WTC11 (cell line): ENCODE measurements around the gene SLC47A1. TPM values are rescaled to one million over a fixed set of nuclear protein-coding genes. Genes with fewer than 3 reads are reported as not detected.

ENCODE experiments used
- ATAC-seq: fragments of 200-7000 bp; cut with Tn5 transposase; 2 replicates; pipeline ENCODE4 v1.10.0; 2021; ENCODE audit warnings: mild to moderate bottlenecking, moderate library complexity
- Bru-seq: library from RNA; stranded (reverse); fragments of 400-500 nt; gene quantifications from one replicate; lab custom pipeline; 2021; lab: Mats Ljungman, UMichigan
- CTCF ChIA-PET: fragments of 300-600 bp; sonication (Branson Sonifier 250); formaldehyde crosslinking; loops from one replicate; lab custom pipeline; 2021; ENCODE audit warnings: antibody characterized with exemption; lab: Charles Lee
- POLR2A ChIA-PET: fragments of 350-600 bp; sonication (Branson Sonifier 250); formaldehyde crosslinking; loops from one replicate; lab custom pipeline; 2021; ENCODE audit warnings: antibody characterized with exemption; lab: Charles Lee
- DNase-seq: peaks from one replicate; pipeline ENCODE4 v3.0.0; 2021; ENCODE audit warnings: low spot score
- H3K27ac Mint-ChIP-seq: 2 replicates; pipeline ENCODE4 v1.8.0; 2021; ENCODE audit warnings: mixed read lengths
- H3K27me3 Mint-ChIP-seq: 2 replicates; pipeline ENCODE4 v1.8.0; 2021; ENCODE audit warnings: low read depth, mild to moderate bottlenecking, moderate library complexity, mixed read lengths
- H3K36me3 Mint-ChIP-seq: 2 replicates; pipeline ENCODE4 v1.8.0; 2021; ENCODE audit warnings: mixed read lengths
- H3K4me1 Mint-ChIP-seq: 2 replicates; pipeline ENCODE4 v1.8.0; 2022; ENCODE audit warnings: mixed read lengths
- H3K4me3 Mint-ChIP-seq: 2 replicates; pipeline ENCODE4 v1.8.0; 2021; ENCODE audit warnings: mild to moderate bottlenecking, moderate library complexity, mixed read lengths
- H3K9me3 Mint-ChIP-seq: 2 replicates; pipeline ENCODE4 v1.8.0; 2021; ENCODE audit warnings: mixed read lengths
- ATF1 ChIP-seq: sonication (generic); formaldehyde crosslinking; IDR thresholded peaks from 2 replicates; pipeline ENCODE4 v1.8.1; 2023; ENCODE audit warnings: mild to moderate bottlenecking, moderate library complexity, missing genetic modification reagents
- CREM ChIP-seq: sonication (generic); formaldehyde crosslinking; IDR thresholded peaks from 2 replicates; pipeline ENCODE4 v1.8.1; 2022; ENCODE audit warnings: mild to moderate bottlenecking, missing genetic modification reagents, moderate library complexity
- CTCF ChIP-seq: fragments of 200-600 bp; IDR thresholded peaks from 2 replicates; pipeline ENCODE4 v1.8.0; 2022; ENCODE audit warnings: antibody characterized with exemption
- ELF4 ChIP-seq: sonication (generic); formaldehyde crosslinking; IDR thresholded peaks from 2 replicates; pipeline ENCODE4 v1.8.1; 2022; ENCODE audit warnings: low read depth, mild to moderate bottlenecking, moderate library complexity, missing genetic modification reagents
- ERG ChIP-seq: fragments of 250-450 bp; sonication (Bioruptor Pico); IDR thresholded peaks from 2 replicates; pipeline ENCODE4 v1.8.0; 2021; ENCODE audit warnings: mild to moderate bottlenecking
- FOXK1 ChIP-seq: sonication (generic); formaldehyde crosslinking; IDR thresholded peaks from 2 replicates; pipeline ENCODE4 v1.8.0; 2022; ENCODE audit warnings: mild to moderate bottlenecking, moderate library complexity, missing genetic modification reagents
- FOXP1 ChIP-seq: sonication (generic); formaldehyde crosslinking; IDR thresholded peaks from 2 replicates; pipeline ENCODE4 v1.8.0; 2022; ENCODE audit warnings: missing genetic modification reagents, mild to moderate bottlenecking, moderate library complexity, borderline replicate concordance
- JUN ChIP-seq: sonication (generic); formaldehyde crosslinking; IDR thresholded peaks from 2 replicates; pipeline ENCODE4 v1.8.0; 2023; ENCODE audit warnings: mild to moderate bottlenecking, missing genetic modification reagents
- KAT7 ChIP-seq: sonication (generic); formaldehyde crosslinking; IDR thresholded peaks from 2 replicates; pipeline ENCODE4 v1.8.1; 2023; ENCODE audit warnings: missing genetic modification reagents, mild to moderate bottlenecking, borderline replicate concordance
- MXD4 ChIP-seq: fragments of 250-450 bp; sonication (Bioruptor Pico); IDR thresholded peaks from 2 replicates; pipeline ENCODE4 v1.8.0; 2021; ENCODE audit warnings: mild to moderate bottlenecking, moderate library complexity, borderline replicate concordance
- MYBL2 ChIP-seq: sonication (generic); formaldehyde crosslinking; IDR thresholded peaks from 2 replicates; pipeline ENCODE4 v1.8.1; 2023; ENCODE audit warnings: mild to moderate bottlenecking, moderate library complexity, missing genetic modification reagents
- OVOL2 ChIP-seq: fragments of 250-450 bp; sonication (Bioruptor Pico); IDR thresholded peaks from 2 replicates; pipeline ENCODE4 v1.9.0; 2021; ENCODE audit warnings: mild to moderate bottlenecking, borderline replicate concordance
- PREB ChIP-seq: sonication (generic); formaldehyde crosslinking; IDR thresholded peaks from 2 replicates; pipeline ENCODE4 v1.8.1; 2022; ENCODE audit warnings: mild to moderate bottlenecking, missing genetic modification reagents, moderate library complexity, borderline replicate concordance
- STAT6 ChIP-seq: sonication (generic); formaldehyde crosslinking; conservative IDR thresholded peaks from 2 replicates; pipeline ENCODE4 v1.8.1; 2023; ENCODE audit warnings: mild to moderate bottlenecking, low read depth, missing genetic modification reagents, moderate library complexity
- USF1 ChIP-seq: sonication (generic); formaldehyde crosslinking; IDR thresholded peaks from 2 replicates; pipeline ENCODE4 v1.8.0; 2022; ENCODE audit warnings: mild to moderate bottlenecking, missing genetic modification reagents
- ZNF263 ChIP-seq: sonication (generic); formaldehyde crosslinking; IDR thresholded peaks from 2 replicates; pipeline ENCODE4 v1.8.1; 2022; ENCODE audit warnings: low read depth, mild to moderate bottlenecking, moderate library complexity, missing genetic modification reagents
- long read RNA-seq, 3 experiments: library from RNA in 1 of 3; library from capped mRNA in 1 of 3; library from polyadenylated mRNA in 1 of 3; unstranded in 2 of 3; stranded (forward) in 1 of 3; transcript quantifications; one replicate each; pipeline ENCODE4 v2.0.0, GENCODE V29; 2021
- total RNA-seq: library from RNA; stranded (reverse); gene quantifications from 3 replicates; pipeline ENCODE4 v1.2.3, GENCODE V29; 2021
- TF ChIP-seq, protein P1 (sequence below): sonication (generic); formaldehyde crosslinking; IDR thresholded peaks from 2 replicates; pipeline ENCODE4 v1.8.1; 2022; ENCODE audit warnings: mild to moderate bottlenecking, moderate library complexity, missing genetic modification reagents

Gene SLC47A1, protein sequence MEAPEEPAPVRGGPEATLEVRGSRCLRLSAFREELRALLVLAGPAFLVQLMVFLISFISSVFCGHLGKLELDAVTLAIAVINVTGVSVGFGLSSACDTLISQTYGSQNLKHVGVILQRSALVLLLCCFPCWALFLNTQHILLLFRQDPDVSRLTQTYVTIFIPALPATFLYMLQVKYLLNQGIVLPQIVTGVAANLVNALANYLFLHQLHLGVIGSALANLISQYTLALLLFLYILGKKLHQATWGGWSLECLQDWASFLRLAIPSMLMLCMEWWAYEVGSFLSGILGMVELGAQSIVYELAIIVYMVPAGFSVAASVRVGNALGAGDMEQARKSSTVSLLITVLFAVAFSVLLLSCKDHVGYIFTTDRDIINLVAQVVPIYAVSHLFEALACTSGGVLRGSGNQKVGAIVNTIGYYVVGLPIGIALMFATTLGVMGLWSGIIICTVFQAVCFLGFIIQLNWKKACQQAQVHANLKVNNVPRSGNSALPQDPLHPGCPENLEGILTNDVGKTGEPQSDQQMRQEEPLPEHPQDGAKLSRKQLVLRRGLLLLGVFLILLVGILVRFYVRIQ
- 2.5 to 3.3 TPM (median 2.9 TPM) in 3 replicates for total RNA-seq
- Bru-seq, nascent RNA, result percentile 35 among the genes with signal in this experiment
- long read RNA-seq, experiment 1, partial matches to known transcripts, result 1 of 16 reads
- long read RNA-seq, experiment 1, other reads (novel, unspliced or antisense), result 12 of 16 reads
- long read RNA-seq, experiment 2, partial matches to known transcripts, result 0 of 5 reads
- long read RNA-seq, experiment 2, other reads (novel, unspliced or antisense), result 4 of 5 reads
- long read RNA-seq, experiment 3, partial matches to known transcripts, result 1 of 3 reads
- long read RNA-seq, experiment 3, other reads (novel, unspliced or antisense), result 2 of 3 reads

DNA sequence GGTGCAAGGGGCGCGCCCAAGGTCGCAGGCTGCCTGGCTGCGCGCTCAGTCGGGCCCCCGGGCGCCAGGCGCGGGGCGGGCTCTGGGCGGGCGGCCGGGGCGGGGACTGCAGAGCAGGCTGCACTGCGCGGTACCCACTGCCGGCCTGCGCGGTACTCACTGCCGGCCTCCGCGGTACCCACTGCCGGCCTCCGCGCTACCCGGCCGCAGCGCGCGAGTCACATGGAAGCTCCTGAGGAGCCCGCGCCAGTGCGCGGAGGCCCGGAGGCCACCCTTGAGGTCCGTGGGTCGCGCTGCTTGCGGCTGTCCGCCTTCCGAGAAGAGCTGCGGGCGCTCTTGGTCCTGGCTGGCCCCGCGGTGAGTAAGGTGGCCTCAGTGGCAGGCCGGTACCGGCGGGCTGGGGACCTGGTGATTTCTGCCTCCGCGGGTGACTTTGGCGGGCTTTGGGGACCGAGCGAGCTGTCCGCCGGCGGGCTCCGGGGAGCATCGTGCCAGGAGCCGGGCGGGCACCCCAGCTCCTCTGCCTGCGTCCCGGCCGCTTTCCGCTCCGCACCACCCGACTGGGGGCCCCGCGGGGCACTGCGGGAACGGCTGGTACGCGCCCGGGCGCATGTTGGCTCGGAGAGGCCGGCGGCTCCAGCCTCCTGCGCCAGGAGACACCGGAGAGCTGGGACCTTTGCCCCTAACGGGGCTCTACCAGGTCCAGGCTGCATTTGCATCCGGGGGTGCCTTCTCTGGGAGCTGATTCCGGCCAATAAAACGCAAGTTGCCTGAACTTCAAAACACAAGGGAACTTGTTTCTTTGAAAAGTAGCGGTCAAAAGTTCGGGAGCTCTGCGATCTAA is at the start of gene SLC47A1:
Gene SLC47A1, plus strand, starts transcription at position 137 of the 844 bp plus-strand sequence. Its CDS starts 86 bp downstream, at position 223.
- ChIA-PET CTCF (interaction anchor here (0.8 to 2.7 kb wide), 14 partner anchors 21 to 233 kb away, joined by 3 to 13 read pairs (median 6); partner anchors contain the start of genes ALDH3A2, B9D1 and MAPK7), POLR2A (interaction anchor here (0.6 to 1.0 kb wide), 3 partner anchors 114 to 235 kb away, joined by 3 read pairs; partner anchors contain the start of gene ALDH3A2)
- Mint-ChIP-seq H3K4me3 (peak within 1 kb of the TSS; percentile 71), H3K9me3 (no peaks in the 10 kb centered on the region), H3K27ac (no peak within 1 kb of the TSS), H3K4me1 (peaks cover 35% of the 10 kb centered on the region), H3K27me3 (peaks cover 43% of the 10 kb centered on the region), H3K36me3 (no peaks in the 10 kb centered on the region)
- TF ChIP-seq, protein P1, sequence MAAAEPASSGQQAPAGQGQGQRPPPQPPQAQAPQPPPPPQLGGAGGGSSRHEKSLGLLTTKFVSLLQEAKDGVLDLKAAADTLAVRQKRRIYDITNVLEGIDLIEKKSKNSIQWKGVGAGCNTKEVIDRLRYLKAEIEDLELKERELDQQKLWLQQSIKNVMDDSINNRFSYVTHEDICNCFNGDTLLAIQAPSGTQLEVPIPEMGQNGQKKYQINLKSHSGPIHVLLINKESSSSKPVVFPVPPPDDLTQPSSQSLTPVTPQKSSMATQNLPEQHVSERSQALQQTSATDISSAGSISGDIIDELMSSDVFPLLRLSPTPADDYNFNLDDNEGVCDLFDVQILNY, result no peak
- no peak for TF ChIP-seq OVOL2 (CRISPR knock-in tag)
- 0 out of 2 replicates have a peak, but pooled peaks have one; percentile 38 for TF ChIP-seq PREB (CRISPR knock-in tag)
- 0 out of 2 replicates have a peak, but pooled peaks have one; percentile 19 for TF ChIP-seq ZNF263 (CRISPR knock-in tag)
- TF ChIP-seq ELF4, result no peak
- 0 out of 2 replicates have a peak, but pooled peaks have one; percentile 55 for TF ChIP-seq KAT7 (CRISPR knock-in tag)
- no peak for TF ChIP-seq JUN (CRISPR knock-in tag)
- no peak for TF ChIP-seq FOXK1 (CRISPR knock-in tag)
- no peak for TF ChIP-seq CREM (CRISPR knock-in tag)
- TF ChIP-seq CTCF, result no peak
- no peak for TF ChIP-seq ATF1
- TF ChIP-seq USF1 (CRISPR knock-in tag), result no peak
- TF ChIP-seq FOXP1 (CRISPR knock-in tag), result peak; percentile 47; the same call in 1 of the 2 replicates
- DNase-seq (peak; percentile 42), ATAC-seq (peak; percentile 83)

- Mint-ChIP-seq H3K4me3 (no peak overlapping the region), H3K9me3 (no peaks in the 10 kb centered on the region)
- no peak for DNase-seq
- no peak; the same call in 1 of the 2 replicates for ATAC-seq
- TF ChIP-seq STAT6 (CRISPR knock-in tag), result no peak
- TF ChIP-seq MYBL2 (CRISPR knock-in tag), result no peak
- TF ChIP-seq FOXP1 (CRISPR knock-in tag), result no peak
- no peak for TF ChIP-seq MXD4 (CRISPR knock-in tag)
- no peak for TF ChIP-seq ERG (CRISPR knock-in tag)
- TF ChIP-seq, all 79 proteins: peak for 0
- H3K27ac Mint-ChIP-seq, result no peak overlapping the region
- POLR2A ChIA-PET, result no interaction called here
- H3K27me3 Mint-ChIP-seq, result no peaks in the 10 kb centered on the region
- CTCF ChIA-PET, result interaction anchor here (1.1 to 5.3 kb wide), 4 partner anchors 17 to 280 kb away, joined by 3 to 21 read pairs (median 4); partner anchors contain the start of gene B9D1
- peaks cover 2% of the 10 kb centered on the region; the same call in 1 of the 2 replicates for H3K36me3 Mint-ChIP-seq
- peaks cover 59% of the 10 kb centered on the region for H3K4me1 Mint-ChIP-seq
Measured at GRCh38 chr17:19485800-19486340, 47.8 kb upstream of the SLC47A1 start.
